HG03064 (cell line): ENCODE data around the gene PPP6R2.
"Not testable (repeated sequence)": the region's sequence is repeated elsewhere in the genome, so short reads cannot be mapped to it uniquely, and the experiment has no call there.

Source experiments
- ATAC-seq: cut with Tn5 transposase; IDR thresholded peaks from one replicate; pipeline ENCODE4 v1.9.1; 2021; ENCODE audit warnings: low read depth; ENCODE audit not compliant: unreplicated experiment

Gene PPP6R2

GRCh38 chr22:50339945-50340879 lies 2.9 kb upstream of the PPP6R2 start:
- no peak for ATAC-seq

GRCh38 chr22:50341977-50342650 lies 1.0 kb upstream of the PPP6R2 start:
- no peak for ATAC-seq

- no peak for ATAC-seq
Measured at GRCh38 chr22:50343541-50343935, 411 bp downstream of the PPP6R2 start.

GRCh38 chr22:50346470-50346869 lies 3.3 kb downstream of the PPP6R2 start:
- no peak for ATAC-seq

- no peak for ATAC-seq
Measured at GRCh38 chr22:50347157-50347556, 4.0 kb downstream of the PPP6R2 start.

GRCh38 chr22:50348058-50348457 lies 4.9 kb downstream of the PPP6R2 start:
- ATAC-seq = no peak

GRCh38 chr22:50356186-50356585 lies 13.1 kb downstream of the PPP6R2 start:
- ATAC-seq = no peak

- no peak for ATAC-seq
Measured at GRCh38 chr22:50357222-50357621, 14.1 kb downstream of the PPP6R2 start.

GRCh38 chr22:50357756-50358155 lies 14.6 kb downstream of the PPP6R2 start:
- ATAC-seq = no peak

GRCh38 chr22:50360578-50360977 lies 17.5 kb downstream of the PPP6R2 start:
- no peak for ATAC-seq

GRCh38 chr22:50361222-50361621 lies 18.1 kb downstream of the PPP6R2 start:
- no peak for ATAC-seq

GRCh38 chr22:50361688-50362087 lies 18.6 kb downstream of the PPP6R2 start:
- no peak for ATAC-seq

GRCh38 chr22:50363166-50363802 lies 20.2 kb downstream of the PPP6R2 start:
- no peak for ATAC-seq

- ATAC-seq = not testable (repeated sequence)
Measured at GRCh38 chr22:50363803-50364194, 20.7 kb downstream of the PPP6R2 start.

GRCh38 chr22:50367778-50368500 lies 24.8 kb downstream of the PPP6R2 start:
- no peak for ATAC-seq

- ATAC-seq = no peak
Measured at GRCh38 chr22:50371101-50371648, 28.0 kb downstream of the PPP6R2 start.

GRCh38 chr22:50376085-50376651 lies 33.0 kb downstream of the PPP6R2 start:
- no peak for ATAC-seq

GRCh38 chr22:50381021-50381555 lies 38.0 kb downstream of the PPP6R2 start:
- ATAC-seq = not testable (repeated sequence)

GRCh38 chr22:50396751-50397370 lies 53.7 kb downstream of the PPP6R2 start:
- no peak for ATAC-seq
